NCI-H82 treated with DMSO at 0.1 percent for 48 hours (cell line): ENCODE results near the gene EVX1.

Experiments
- DNase-seq: peaks from one replicate; lab custom pipeline; 2025; ENCODE audit not compliant: unreplicated experiment; lab: John Stamatoyannopoulos, UW

The EVX1 gene

DNA sequence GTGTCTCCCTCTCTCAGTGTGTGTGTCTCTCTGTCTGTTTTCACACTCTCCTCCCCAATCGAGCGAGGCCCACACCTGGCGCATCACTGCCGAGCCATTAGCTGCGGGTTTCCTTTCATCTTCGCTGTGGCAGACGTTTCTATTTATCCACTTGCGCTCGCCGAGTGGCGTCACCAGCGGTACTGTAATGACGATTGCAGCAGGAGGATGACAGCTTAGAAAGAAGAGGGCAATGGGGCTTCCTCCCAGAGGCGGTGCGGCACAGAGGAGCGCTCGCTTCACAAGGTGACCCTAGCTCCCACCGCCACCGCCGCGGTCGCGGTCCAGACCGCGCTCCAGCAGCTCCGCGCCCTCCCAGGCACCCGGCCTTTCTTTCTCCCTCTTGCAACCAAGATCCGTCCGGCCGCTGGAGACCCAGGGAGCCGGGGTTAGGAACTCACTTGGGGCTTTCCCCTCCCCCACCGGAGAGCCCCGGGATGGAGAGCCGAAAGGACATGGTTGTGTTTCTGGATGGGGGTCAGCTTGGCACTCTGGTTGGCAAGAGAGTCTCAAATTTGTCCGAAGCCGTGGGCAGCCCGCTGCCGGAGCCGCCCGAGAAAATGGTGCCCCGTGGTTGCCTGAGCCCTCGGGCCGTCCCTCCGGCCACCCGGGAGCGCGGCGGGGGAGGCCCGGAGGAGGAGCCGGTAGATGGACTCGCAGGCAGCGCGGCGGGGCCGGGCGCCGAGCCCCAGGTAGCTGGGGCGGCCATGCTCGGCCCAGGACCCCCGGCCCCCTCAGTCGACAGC lies at the start of gene EVX1:
TSS of gene EVX1 (plus strand) at position 248 of the 785 bp plus-strand sequence. CDS start at position 477, 229 bp downstream.
- no peak for DNase-seq

DNA sequence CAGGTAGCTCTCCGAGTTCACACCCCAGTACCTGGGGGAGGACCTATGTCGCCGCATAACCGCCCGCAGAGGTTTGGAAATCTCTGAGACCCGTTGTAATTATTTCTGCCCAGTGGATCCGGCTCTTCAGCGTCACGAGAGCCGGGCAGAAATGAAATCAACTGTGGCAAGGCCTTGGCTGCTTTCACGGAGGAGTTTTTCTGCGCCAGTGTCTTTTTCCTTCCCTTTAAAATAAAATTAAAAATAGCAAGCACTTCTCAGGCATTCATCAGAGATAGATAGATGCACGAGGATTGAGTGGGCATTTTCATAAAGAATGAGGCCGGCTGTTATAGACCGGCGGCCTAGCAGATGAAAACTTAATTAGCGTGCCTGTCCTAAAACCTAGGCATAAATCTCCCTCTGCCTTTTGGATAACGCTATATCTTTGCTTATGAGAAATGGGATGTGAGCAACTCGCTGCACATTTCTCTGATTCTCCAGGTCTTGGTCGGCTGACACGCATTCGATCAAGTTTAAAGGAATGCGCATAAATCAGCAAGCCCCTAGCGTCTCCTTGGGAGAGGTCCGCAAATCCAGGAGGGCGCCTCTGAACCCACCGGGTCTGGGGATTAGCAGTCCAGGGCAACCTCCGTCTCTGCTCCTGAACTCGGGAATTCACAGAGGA lies 49.1 kb upstream of the EVX1 start:
- no peak for DNase-seq

DNA sequence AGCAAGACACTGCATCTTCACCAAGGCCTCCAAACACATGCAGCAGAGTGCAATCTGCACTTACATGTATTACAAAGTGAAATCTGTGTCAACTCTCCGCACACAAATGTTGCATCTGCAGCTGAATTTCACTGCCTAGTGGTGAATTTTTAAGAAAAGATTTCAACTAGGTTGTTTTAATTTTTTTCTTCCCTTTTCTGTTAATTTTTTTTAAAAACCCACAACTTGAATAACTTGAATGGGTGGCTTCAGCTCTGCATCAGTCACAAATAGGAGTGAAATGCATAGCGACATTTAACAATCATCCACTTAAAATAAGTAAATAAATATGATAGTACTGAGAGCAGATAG lies 48.6 kb upstream of the EVX1 start:
- no peak for DNase-seq

DNA sequence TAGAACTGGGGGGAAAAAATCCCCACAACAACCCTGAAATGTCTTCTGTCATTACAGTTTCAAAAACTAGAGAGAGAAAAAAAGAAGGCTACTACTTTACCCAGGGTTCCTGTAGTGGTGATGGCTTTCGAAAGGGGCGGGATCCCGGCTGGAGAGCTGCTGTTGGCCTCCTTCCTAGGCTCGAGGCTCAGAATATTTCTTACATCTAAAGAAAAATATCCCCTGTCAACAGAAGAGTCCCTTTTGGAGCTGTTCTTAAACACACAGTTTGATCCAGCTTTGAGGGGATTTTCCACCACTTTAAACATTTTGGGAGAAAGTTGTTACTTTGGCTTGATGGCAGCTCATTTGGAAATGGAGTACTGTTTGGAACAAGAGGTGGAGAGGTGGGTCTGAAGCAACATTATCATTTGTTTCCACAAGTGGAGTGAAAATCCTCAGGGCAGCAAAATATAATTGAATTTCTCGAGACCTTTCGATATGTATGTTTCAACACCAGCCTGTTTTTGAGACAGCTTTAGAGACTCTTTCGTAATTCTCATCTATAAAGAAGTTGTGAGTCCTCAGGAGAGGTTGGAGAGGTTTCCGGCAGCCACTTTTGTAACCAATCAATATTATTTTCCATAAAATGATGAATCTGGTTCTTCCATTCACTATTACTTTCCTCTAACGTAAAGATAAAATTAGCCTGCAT lies 47.8 kb upstream of the EVX1 start:
- no peak for DNase-seq

DNA sequence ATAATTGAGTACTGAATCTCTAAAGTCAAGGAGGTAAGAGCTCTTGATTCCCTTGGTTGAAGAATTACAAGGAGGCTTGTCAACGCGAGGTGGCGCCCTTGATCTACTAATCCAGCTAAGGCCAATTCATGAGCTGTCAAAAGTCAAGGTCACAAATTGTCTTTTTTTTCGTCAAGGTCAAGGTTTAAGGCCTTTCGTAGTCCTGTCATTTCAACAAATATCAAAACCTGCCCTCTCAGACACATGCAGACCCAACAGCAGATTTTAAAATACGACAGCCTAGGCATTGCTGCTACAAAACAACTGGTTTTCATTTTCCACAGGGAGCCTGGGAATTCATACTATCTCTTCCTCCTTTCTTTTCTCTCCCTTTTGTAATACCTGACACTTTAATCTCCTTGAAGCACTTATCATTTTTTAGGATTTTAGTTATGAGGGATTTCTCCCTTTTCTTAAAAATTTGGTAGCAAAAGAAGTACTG lies 46.3 kb upstream of the EVX1 start:
- peak; percentile 62 for DNase-seq

DNA sequence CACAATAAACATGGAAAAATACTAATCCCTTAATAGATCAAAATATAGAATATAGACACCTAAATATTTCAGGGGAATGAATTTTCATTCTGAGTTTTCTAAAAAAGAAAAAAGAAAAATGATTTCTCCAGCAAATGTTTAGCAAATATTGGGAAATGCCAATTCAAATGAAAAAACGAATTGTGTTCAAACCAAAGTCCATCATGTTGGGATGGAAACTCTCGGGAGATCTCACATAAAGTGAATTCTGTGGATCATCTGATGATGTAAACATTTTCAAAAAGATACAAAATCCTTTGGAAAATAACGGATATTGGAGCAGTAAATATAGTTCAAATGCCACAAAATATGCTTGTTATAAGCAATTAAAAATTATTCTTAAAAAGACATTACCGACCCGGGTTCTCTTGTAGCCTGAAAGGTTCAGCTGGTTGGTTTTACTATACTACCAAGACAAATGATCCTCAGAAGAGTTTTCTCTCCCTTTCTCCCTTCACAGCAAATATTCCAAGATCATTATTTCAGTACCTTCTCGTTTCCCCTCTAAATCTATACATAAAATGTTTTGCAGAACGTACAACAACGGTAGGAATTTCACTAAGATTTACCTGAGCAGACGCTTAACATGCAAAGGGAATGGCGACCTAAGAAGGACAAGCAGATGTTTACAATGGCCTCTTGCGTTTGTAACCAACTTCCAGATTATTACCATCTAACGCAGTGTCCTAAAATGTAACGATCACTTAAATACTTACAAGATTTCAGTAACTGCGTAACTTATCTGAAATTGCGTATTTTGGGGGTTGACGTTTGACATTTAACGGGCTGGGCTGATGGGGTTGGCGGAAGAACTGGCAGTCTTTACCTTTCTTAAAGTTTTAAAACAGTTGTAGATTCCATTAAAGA lies 45.2 kb upstream of the EVX1 start:
- DNase-seq = no peak

DNA sequence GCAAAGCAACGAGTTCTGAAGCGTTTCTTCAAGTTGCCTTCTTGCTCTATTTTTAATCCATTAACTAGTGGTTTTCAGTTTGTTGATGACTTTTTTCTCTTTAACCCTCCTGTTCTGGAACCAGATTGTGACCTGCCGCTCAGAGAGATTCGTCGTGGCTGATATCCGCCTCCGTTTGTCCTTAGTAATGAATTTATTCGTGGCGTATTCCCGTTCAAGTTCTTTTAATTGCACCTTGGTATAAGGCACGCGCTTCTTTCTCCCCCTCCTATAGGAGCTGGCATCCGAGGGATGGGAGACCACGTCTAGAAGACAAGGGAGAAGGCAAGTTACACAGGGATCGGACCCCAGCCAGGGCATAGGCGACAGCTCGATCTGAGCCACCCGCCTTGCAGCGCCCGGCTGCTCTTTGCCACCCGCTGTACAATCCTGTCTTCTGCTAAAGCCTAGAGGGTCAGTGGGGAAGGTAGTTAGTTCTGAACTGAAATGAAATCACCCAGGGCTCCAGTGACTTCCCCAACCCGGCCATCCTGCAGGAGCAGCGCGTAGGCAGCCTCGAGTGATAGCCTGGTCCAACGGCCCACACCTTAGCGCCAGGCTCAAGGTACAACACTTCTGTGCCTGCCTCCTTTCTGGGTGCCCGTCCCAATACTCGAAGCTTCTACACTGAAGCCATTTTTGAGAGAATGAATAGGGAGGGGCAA lies 44.3 kb upstream of the EVX1 start:
- no peak for DNase-seq

DNA sequence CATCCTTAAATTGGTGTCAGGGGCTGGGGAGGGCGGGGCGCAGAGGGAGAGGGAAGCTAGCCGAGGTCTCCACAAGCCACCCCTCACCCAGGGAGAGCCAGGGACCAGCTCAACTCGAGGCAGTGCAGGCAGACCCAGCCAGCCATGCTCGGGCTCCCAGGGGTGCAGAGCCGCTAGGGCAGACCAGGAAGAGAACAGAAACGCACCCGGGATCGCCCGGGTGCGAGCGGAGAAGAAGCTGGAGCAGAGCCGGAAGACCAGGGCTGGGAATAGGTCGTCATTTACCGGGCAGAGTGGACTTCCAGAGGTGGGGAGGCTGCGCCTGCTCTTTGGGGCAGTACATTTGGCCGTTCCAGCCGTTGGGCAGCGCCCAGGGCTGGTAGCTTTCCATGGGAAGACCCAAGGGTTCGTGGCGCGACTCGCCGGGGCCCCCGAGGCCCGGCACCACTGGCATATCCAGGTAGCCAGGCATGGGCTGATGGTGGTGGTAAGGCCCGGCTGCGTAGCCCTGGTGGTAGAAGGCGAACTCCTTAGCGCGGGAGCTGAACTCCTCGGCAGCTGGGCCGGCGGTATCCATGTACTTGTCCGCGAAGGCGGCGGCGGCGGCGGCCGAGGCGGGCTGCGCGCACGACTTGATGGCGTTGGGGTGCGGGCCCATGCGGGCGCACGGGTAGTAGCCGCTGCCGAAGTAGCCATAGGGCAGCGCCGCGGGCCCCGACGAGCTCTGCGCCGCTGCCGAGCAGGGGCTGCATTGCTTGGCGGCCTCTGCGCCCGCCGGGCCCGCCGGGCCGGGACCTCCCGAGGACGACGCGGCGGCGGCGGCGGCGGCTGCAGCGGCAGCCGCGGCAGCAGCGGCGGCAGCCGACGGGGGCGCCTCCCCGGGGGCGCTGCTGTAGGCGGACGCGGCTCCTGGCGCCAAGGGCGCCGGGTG lies 43.5 kb upstream of the EVX1 start:
- no peak for DNase-seq

DNA sequence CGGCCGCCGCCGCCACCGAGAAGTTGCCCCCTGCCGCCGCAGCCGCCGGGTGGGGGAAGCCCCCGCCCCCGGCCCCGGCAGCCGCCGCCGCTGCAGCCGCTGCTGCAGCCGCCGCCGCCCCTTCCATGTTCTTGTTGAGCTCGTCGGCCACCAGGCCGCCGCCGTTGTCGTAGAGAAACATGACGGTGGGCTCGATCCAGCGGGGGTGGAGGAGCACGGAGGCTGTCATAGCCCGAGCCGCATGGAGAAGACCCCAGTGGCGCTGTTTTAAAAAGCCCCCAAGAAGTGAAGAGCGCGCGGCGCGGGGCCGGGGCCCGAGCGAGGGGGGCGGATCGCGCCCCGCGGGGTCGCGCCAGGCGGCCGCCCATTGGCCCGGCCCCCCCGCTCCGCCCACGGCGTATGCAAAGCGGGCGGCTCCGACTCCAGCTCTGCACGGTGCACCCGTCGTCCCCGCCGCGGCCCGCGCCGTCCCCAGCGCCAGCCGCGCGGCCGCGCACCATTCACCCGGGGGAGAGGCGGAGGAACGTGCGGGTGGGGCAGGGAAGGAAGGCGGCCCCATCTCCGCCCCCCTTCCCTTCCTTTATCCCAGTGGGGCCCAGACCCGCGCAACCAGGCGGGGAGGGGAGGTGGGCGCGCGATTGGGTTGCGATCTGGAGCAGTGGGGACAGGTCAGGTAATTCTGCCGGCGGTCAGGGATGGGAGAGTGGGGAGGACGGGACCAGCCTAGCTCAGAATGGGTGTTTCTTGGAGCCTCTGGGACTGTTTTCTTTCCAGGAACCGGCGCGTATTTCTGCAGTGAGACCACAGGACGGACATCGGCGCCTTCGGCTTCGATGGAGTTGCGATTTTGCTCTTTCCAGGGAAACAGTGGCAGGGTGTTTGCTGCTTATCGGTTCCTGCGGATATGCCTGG lies 42.5 kb upstream of the EVX1 start, which contains the start of gene HOXA13:
TSS of gene HOXA13 (minus strand) at position 243 of the 912 bp plus-strand sequence. CDS start at position 229, 14 bp downstream.
- peak; percentile 68 for DNase-seq

DNA sequence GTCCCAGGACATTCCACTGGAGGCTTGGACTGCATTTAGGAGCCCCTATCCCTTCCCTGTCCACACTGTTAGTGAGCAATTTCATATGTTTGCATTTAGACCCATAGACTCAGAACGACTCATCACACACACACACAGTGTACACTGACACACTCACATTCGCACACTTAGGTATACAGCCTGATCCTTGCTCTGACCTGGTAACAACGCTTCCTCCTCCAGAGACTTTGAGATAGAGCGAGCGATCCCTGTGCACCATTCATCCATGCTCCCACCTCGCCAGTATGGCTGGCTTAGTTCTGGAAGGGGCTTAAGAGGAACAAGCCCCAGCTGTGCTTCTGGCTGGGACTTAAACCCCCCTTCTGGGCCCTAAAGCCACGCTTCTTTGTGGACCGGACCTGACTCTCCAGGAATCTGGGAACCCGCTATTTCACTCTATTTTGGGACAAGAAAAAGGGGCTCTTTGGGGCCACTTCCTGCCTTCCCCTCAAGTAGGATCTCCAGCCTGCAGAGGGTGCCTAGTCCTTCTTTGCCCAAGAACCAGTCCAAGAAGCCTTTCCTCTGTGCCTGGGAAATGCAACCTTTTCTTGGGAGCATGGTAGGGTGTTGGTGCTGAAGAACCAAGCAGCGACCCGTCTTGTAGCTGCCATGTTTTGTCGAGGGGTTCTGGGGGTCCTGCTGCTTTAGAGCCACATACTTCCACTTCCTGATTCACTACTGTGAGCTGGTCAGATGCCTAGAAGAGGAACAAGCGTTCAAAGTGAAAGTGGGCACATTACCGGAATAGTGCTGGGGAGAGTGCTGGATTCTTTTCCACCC lies 41.6 kb upstream of the EVX1 start:
- DNase-seq = peak; percentile 63

DNA sequence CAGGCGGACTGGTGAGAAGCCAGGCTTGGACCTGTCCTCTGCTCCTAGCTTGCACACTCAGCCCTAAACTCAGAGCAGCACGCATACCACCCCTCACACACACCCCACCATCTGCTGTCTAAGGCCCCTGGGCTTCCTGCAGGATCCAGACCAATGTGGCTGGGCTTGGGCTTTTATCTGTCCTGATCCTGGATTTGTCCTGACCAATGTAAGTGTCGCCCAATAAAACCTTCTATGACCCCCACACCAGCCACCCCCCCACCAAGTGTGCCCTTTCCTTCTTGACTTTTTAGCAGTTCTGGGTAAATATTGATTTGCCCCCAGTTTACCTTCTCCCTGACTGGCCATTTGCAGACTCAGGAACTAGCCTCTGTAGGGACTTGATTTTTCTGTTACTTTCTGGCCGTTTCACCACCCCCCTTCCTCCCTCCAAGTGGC lies 41.0 kb upstream of the EVX1 start:
- peak; percentile 51 for DNase-seq

DNA sequence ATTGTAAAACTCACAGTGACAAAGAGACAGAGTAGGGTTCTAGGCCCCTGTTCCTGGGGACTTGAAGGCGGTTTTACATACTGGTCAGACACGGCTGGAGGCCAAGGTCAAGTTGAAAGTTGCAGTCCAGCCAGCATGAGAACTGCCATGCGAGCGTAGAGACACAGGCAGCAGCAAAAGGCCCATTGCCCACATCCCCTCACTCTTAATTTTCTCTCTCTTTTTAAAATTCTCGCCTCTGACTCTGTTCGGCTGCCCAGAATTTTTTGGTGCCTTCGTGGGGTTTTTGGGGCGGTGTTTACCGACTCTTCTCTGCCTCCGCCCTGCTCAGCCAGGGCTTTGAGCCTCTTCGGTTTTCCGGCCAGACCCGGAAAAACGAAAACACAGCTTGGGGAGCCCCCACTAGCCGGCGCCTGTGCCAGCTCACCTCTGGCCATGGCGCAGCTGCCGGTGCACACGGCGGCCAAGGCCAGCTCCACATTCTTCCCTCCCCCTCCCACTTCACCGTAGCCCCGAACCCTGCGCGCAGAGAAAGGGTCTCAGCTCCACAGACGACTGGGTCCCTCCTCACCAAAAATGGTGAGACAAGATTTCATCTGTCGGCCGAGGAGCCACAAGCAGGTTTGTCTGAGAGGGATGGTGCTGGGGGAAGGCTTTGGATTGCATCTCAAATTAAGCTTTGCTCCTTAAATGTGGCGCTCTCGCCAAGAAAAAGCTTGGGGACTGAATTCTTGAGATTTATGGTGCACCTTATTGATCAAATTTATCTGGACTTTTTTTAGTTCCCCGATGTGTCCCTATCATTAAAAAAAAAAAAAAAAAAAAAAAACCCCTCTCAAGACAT lies 40.4 kb upstream of the EVX1 start:
- no peak for DNase-seq

DNA sequence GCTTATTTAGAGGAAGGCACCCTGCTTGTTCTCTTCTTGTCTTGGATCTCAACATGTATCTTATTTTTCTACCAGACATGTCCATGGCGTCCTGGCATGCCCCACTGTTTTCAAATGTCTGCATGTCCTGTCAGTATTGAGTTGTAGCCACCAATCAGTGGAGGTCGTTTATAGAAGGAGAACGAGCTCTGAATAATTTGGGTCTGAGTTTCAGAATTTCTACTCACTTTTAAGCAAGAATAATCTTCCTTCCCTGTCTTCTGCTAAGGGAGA lies 39.8 kb upstream of the EVX1 start:
- no peak for DNase-seq

DNA sequence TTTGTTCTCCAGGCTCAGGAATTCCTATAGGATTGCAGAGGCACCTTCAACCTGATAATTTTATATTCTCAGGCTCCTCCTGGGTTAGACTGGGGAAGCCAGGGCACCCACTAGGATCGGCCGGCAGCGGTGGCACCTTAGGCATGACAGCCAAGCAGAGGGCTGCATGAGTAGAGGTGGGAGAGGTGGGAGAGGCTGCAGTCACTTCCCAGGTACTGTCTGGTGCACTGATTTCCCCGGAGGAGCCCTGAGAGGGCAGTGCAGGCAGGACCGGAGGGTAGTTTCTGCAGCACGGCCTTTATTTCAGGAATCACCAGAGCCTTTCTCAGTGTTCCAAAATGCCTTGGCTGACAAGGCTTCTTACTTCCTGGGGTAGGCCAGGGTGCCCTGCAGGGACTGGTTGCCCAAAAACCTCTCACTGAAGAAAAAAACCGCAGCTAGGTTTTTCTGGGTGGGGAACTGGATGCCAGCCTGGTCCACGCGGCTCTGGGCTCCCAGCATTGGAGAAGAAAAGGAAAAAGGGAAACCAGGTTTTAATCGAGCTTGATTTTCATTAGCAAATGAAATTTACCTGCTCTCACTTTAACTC lies 39.1 kb upstream of the EVX1 start:
- DNase-seq = no peak

DNA sequence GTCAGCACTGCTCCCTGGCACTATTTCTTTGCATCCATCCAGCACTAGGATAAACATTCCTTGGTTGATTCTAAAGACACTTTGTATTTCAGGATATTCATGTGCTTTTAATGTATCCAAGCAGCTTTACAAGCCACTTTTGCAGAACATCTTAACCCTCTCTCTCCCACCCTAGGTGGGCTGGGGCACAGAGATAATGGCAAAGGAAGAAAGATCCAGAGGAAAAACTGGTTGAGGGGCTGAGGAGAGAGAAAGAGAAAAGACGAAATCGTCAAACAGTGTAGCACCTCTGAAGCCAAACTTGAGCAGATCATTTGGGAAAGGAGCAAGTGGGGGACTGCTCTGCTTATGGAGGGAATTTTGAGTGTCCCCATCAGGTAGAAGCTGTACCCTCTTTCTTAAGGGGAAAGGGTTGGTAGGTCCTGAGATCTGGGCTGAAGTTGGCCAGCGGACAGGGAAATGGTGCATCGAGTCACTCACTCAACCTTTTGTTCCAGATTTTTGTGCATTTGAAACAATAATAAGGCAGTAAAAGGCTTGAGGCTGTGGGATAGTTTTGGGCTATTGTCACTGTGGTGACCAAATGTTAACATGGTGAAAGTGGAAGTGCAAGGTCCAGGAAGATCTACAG lies 38.5 kb upstream of the EVX1 start:
- no peak for DNase-seq

DNA sequence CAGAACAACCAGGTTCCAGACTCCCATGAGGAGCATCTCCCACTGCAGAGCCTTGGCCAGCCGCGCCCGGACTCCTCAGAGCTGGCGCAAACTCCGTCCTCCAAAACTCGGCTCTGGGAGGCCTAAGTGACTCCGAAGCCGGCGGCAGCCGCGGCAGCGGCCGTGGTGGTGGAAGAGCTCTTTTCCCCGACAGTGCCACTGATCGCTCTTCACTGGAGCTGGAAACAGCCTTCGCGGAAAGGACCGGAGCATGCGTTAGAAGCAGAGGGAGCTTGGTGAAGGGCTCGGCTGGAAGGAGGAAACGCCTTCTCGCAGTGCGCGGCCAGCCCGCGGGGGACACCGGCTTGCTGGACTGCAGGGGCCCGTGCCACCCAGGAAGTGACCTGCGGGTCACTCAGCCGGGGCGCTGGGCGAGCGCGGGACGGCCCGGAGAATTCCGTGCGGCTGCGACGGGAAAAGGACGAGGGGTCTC lies 37.7 kb upstream of the EVX1 start:
- DNase-seq = no peak
